BLaER1 treated with 17β-estradiol and CSF1 and Interleukin-3, amounts not matched to agents 10 nM and 100 nM (cell line): ENCODE results near the gene AGAP1.

Source experiments
- H3K27ac ChIP-seq, 11 experiments: shearing (Covaris generic); formaldehyde crosslinking; 2 replicates each; pipeline ENCODE4 v1.8.1; 2022
- H3K27me3 ChIP-seq, 11 experiments: shearing (Covaris generic); formaldehyde crosslinking; 2 replicates each; pipeline ENCODE4 v1.8.1; 2022
- H3K36me3 ChIP-seq, 11 experiments: shearing (Covaris generic); formaldehyde crosslinking; 2 replicates each; pipeline ENCODE4 v1.8.1; 2022
- H3K4me1 ChIP-seq, 10 experiments: shearing (Covaris generic); formaldehyde crosslinking; 2 replicates each; pipeline ENCODE4 v1.8.1; 2022
- H3K4me2 ChIP-seq, 11 experiments: shearing (Covaris generic); formaldehyde crosslinking; 2 replicates each; pipeline ENCODE4 v1.8.1; 2022
- H3K4me3 ChIP-seq, 10 experiments: shearing (Covaris generic); formaldehyde crosslinking; 2 replicates each; pipeline ENCODE4 v1.8.1; 2022
- H3K9ac ChIP-seq, 11 experiments: shearing (Covaris generic); formaldehyde crosslinking; 2 replicates each; pipeline ENCODE4 v1.8.1; 2022
- H3K9me3 ChIP-seq, 11 experiments: shearing (Covaris generic); formaldehyde crosslinking; replicated peaks in 1 of 11; 2 replicates each; pipeline ENCODE4 v1.8.1; 2022
- H4K20me1 ChIP-seq, 11 experiments: shearing (Covaris generic); formaldehyde crosslinking; 2 replicates each; pipeline ENCODE4 v1.8.1; 2022
- Cebpa-rat ChIP-seq, 11 experiments: shearing (Covaris generic); IDR thresholded peaks; 2 replicates each; pipeline ENCODE4 v1.8.1; 2022

AGAP1 gene

DNA sequence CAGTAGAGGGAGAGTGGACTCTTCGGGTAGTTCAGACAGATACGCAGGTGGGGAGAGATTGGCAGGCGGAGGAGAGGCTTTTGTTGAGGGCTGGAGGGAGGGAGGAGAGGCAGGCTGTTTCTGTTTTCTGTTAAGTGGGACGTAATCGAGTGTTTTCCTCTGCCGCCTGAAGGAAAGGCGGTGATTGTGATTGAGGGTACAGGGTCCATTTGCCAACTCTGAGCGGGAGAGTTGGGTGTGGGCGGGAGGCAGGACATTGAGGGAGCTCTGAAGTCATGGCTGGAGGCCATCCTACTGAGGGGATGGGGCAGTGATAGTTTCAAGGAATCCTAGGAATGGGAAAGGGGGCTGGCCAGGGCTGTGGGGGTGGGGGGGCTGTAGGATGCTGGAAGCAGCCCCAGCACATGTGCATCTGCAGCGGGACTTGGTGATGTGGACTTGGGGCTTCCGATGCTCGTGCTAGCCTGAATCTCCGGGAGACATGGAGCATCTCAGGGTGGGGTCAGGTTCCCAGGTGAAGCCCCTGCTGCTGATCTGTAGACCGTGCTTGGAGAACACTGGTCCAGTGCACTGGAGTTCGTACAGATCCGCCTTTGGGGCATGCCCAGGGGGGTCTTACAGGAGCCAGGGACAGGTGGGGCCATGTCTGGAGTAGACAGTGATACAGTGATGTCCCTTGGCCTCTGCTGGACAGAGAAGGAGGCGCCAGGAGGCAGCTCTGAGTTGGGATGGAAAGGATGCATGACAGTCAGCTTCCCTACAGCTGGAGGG, 167.5 kb downstream of the AGAP1 start:
- Histone ChIP-seq H3K4me3 (no peak overlapping the region), H3K9ac (no peak overlapping the region), H3K4me1 (peaks cover 26 to 76% (median 64%) of the 10 kb centered on the region in 10 experiments), H3K9me3 (no peaks in the 10 kb centered on the region), H3K36me3 (no peaks in the 10 kb centered on the region), H3K4me2 (no peak overlapping the region), H4K20me1 (peaks cover 27 to 89% (median 80%) of the 10 kb centered on the region in 11 experiments; a peak in 21 of 22 replicates), H3K27ac (no peak overlapping the region), H3K27me3 (no peaks in the 10 kb centered on the region)
- no peak for TF ChIP-seq Cebpa-rat (IDR thresholded peaks at IDR 0.05)

DNA sequence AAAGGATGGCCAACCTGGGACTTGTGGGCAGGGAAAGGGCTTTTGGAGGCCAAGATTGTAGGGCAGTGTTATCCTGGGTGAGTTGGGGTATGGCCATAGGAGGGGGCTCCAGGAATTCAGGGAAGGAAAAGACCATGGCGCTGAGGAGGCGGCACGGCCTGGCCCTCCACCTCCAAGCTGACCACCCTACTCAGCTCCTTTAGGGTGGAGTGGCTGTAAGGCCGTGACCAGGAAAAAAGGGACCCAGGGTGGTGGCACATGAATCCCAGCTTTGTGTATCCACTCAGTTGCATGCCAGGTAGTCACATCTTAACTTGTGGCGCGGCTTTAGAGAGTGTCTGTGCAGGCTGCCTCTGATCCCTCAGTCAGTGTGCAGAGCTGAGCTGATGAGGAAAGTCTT, 168.1 kb downstream of the AGAP1 start:
- no peak for TF ChIP-seq Cebpa-rat (IDR thresholded peaks at IDR 0.05)
- Histone ChIP-seq H4K20me1 (peaks cover 27 to 93% (median 83%) of the 10 kb centered on the region in 11 experiments; a peak in 21 of 22 replicates), H3K9me3 (no peaks in the 10 kb centered on the region), H3K27ac (no peak overlapping the region), H3K4me1 (peaks cover 26 to 81% (median 68%) of the 10 kb centered on the region in 10 experiments), H3K4me3 (no peak overlapping the region), H3K27me3 (no peaks in the 10 kb centered on the region), H3K9ac (no peak overlapping the region), H3K4me2 (no peak overlapping the region), H3K36me3 (no peaks in the 10 kb centered on the region)

DNA sequence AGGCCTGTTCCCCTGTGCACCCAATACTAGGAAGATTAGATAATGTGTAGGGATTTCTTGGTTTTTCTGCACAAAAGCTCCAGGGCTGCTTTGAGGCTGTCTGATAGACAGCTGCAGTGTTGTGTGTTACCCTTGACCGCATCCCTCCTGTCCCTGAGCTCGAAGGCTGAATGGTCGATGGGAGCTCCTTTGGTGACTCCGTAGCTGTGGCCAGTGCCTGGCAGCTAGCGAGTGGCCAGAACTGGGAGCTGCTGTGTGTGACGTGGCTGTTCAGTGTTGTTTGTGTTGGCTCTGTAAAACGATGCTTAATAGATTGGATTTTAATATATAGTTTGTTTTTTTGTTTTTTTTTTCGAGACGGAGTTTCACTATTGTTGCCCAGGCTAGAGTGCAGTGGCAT, 170.0 kb downstream of the AGAP1 start:
- Histone ChIP-seq H3K36me3 (no peaks in the 10 kb centered on the region), H3K4me1 (peaks cover 26 to 81% (median 67%) of the 10 kb centered on the region in 10 experiments), H3K27ac (no peak overlapping the region), H4K20me1 (peaks cover 30 to 96% (median 86%) of the 10 kb centered on the region in 11 experiments; a peak in 21 of 22 replicates), H3K9me3 (no peaks in the 10 kb centered on the region), H3K27me3 (no peaks in the 10 kb centered on the region), H3K4me2 (peak overlapping the region in 6 of 11 experiments; percentile 84 to 92 (median 90); a peak in 12 of 22 replicates), H3K4me3 (no peak overlapping the region), H3K9ac (no peak overlapping the region)
- TF ChIP-seq Cebpa-rat (IDR thresholded peaks at IDR 0.05): no peak

GRCh38 chr2:235665661-235666212, 171.9 kb downstream of the AGAP1 start:
- Histone ChIP-seq H3K27ac (peak overlapping the region in 4 of 11 experiments; percentile 66 to 78 (median 72); a peak in 5 of 22 replicates), H3K4me3 (peak overlapping the region; percentile 37 to 57 (median 47)), H3K9ac (peak overlapping the region in 9 of 11 experiments; percentile 67 to 79 (median 70); a peak in 16 of 22 replicates), H4K20me1 (peaks cover 39 to 94% (median 83%) of the 10 kb centered on the region in 11 experiments; a peak in 21 of 22 replicates), H3K27me3 (peaks cover 0 to 13% (median 9%) of the 10 kb centered on the region in 11 experiments; a peak in 14 of 22 replicates), H3K9me3 (no peaks in the 10 kb centered on the region), H3K4me1 (peaks cover 17 to 75% (median 62%) of the 10 kb centered on the region in 10 experiments), H3K4me2 (peak overlapping the region; percentile 80 to 92 (median 87)), H3K36me3 (no peaks in the 10 kb centered on the region)
- TF ChIP-seq Cebpa-rat (IDR thresholded peaks at IDR 0.05): no peak

DNA sequence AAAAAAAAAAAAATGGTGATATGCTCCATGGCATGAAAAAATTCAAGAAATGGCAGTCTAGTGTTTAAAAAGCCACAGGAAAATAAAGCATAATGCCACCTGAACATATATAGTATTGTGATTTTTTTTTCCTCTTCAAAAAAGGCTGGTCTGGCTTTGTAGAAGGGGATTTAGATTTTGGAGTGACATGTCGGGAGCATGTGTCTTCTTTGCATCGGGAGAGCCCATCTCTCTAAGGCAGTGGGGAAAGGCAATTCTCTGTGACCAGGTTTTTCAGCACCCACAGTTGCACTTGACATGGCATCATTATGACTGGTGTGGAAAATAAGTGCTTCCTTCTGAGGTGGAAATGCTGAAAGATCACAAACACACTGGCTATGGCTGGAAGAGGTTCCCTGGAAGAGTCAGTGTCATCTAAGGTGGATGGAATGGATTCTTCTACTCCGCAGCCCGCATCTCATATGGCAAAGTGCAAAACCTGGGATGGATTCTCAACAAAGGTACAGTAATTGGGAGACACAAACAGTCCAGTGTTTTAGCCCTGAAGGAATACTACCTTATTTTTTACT, 172.5 kb downstream of the AGAP1 start:
- Histone ChIP-seq H3K4me1 (peaks cover 23 to 79% (median 68%) of the 10 kb centered on the region in 10 experiments), H3K9ac (peak overlapping the region; percentile 56 to 79 (median 70)), H3K4me2 (peak overlapping the region; percentile 80 to 92 (median 87)), H4K20me1 (peaks cover 44 to 94% (median 86%) of the 10 kb centered on the region in 11 experiments), H3K27ac (peak overlapping the region in 10 of 11 experiments; percentile 40 to 78 (median 70); a peak in 18 of 22 replicates), H3K9me3 (no peaks in the 10 kb centered on the region), H3K4me3 (peak overlapping the region; percentile 37 to 57 (median 47)), H3K36me3 (no peaks in the 10 kb centered on the region), H3K27me3 (peaks cover 0 to 18% (median 9%) of the 10 kb centered on the region in 11 experiments; a peak in 14 of 22 replicates)
- TF ChIP-seq Cebpa-rat (IDR thresholded peaks at IDR 0.05): no peak

GRCh38 chr2:235668782-235669181, 174.9 kb downstream of the AGAP1 start:
- Histone ChIP-seq H3K36me3 (no peaks in the 10 kb centered on the region), H3K27ac (no peak overlapping the region), H4K20me1 (peaks cover 69 to 94% (median 87%) of the 10 kb centered on the region in 11 experiments), H3K9me3 (no peaks in the 10 kb centered on the region), H3K4me2 (peak overlapping the region; percentile 54 to 100 (median 70)), H3K4me1 (peaks cover 29 to 85% (median 76%) of the 10 kb centered on the region in 10 experiments), H3K4me3 (peak overlapping the region in 8 of 10 experiments; percentile 77 to 83 (median 78); a peak in 13 of 20 replicates), H3K9ac (peak overlapping the region in 3 of 11 experiments; percentile 20 to 43 (median 26); a peak in 2 of 22 replicates), H3K27me3 (peaks cover 0 to 33% (median 9%) of the 10 kb centered on the region in 11 experiments; a peak in 14 of 22 replicates)
- no peak for TF ChIP-seq Cebpa-rat (IDR thresholded peaks at IDR 0.05)

DNA sequence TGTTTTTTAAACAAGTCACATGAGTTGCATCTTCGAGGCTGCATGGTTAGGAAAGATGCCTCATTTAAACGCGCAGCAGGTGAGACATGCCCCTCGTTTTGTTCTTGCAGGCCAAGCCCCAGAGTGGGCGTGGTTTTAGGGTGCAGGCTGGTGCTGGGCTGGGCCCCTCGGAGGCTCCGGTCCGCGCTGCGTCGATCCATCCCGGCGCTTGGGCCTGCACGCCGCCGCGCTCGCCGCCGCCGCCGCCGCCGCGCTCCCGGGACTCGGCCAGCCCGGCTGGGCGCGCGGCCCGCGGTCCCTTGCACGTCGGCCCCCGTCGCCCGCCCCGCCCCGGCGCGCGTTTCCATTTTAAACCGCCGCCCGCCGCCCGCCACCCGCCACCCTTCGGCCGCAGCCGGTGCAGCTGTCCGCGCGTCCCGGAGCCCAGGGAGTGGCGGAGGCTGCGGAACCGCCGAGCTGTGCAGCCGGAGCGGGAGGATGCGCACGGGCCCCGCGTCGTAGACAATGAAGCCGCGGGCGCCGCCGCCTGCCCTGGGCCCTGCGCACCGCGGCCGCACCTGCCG, 175.5 kb downstream of the AGAP1 start:
- Histone ChIP-seq H3K4me3 (peak overlapping the region; percentile 73 to 83 (median 78)), H3K4me2 (peak overlapping the region; percentile 97 to 100 (median 99)), H3K9ac (peak overlapping the region; percentile 68 to 87 (median 76); a peak in 21 of 22 replicates), H3K36me3 (no peaks in the 10 kb centered on the region), H4K20me1 (peaks cover 70 to 94% (median 87%) of the 10 kb centered on the region in 11 experiments), H3K27ac (peak overlapping the region in 10 of 11 experiments; percentile 6 to 80 (median 66); a peak in 18 of 22 replicates), H3K27me3 (peaks cover 0 to 33% (median 9%) of the 10 kb centered on the region in 11 experiments; a peak in 14 of 22 replicates), H3K9me3 (no peaks in the 10 kb centered on the region), H3K4me1 (peaks cover 29 to 85% (median 76%) of the 10 kb centered on the region in 10 experiments)
- no peak for TF ChIP-seq Cebpa-rat (IDR thresholded peaks at IDR 0.05)
